ENCODE results near the gene ECT2L.

Gene ECT2L

DNA sequence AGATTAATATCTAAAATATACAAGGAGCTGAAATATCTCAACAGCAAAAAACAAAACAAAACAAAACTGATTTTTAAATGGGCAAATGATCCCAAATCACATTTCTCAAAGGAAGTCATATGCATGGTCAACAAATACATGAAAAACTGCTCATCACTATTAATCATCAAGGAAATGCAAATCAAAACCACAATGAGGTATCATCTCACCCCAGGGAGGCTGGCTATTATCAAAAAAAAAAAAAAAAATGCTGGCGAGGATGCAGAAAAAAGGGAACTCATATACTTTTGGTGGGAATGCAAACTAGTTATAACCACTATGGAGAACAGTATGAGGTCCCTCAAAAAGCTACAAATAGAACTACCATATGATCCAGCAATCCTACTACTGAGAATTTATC is 157.6 kb downstream of the ECT2L start:
- Histone ChIP-seq H3K9ac (ENCODE audit: low read depth in 1 of 2, low read length in 2 of 2) (no peak overlapping the region), H3K4me1 (ENCODE audit: control insufficient read depth in 1 of 2, insufficient read depth in 2 of 2, low read length in 2 of 2) (peaks cover 8% of the 10 kb centered on the region in 2 donors)

More for the DNA sequence above, 157.6 kb downstream of the ECT2L start:
- no peaks in the 10 kb centered on the region for H3K9me3 ChIP-seq (ENCODE audit: control insufficient read depth in 1 of 2, low read length in 2 of 2)
- no peak overlapping the region for H3K27ac ChIP-seq (ENCODE audit: low read depth, low read length)
- H3K36me3 ChIP-seq (ENCODE audit: control insufficient read depth in 1 of 2, insufficient read depth in 2 of 2, low read length in 2 of 2), result no peaks in the 10 kb centered on the region
- H3K27me3 ChIP-seq (ENCODE audit: control insufficient read depth in 1 of 2, insufficient read depth in 2 of 2, low read length in 2 of 2), result no peaks in the 10 kb centered on the region
- no peak overlapping the region for H3K4me3 ChIP-seq (ENCODE audit: low read depth in 1 of 2, low read length in 2 of 2)
